LoVo (cell line): ENCODE measurements around the gene SHFL.

Experiments used
- DNase-seq: peaks from one replicate; pipeline ENCODE4 v3.0.0-alpha.2; 2016; ENCODE audit warnings: low spot score

Gene SHFL

GRCh38 chr19:10085641-10086590 lies at the start of gene SHFL:
SHFL (plus strand) TSS chr19:10086317; CDS start chr19:10086428, 111 bp downstream.
- DNase-seq = peak; percentile 75

- peak; percentile 70 for DNase-seq
These were observed 49.5 kb upstream of the SHFL start for GRCh38 chr19:10036601-10037071.

GRCh38 chr19:10037367-10037766 lies 48.8 kb upstream of the SHFL start:
- no peak for DNase-seq

- DNase-seq = peak; percentile 18
These were observed 48.3 kb upstream of the SHFL start for GRCh38 chr19:10037809-10038208.

- DNase-seq = no peak
These were observed 42.7 kb upstream of the SHFL start for GRCh38 chr19:10043286-10043927.

- DNase-seq = no peak
These were observed 41.7 kb upstream of the SHFL start for GRCh38 chr19:10044390-10044789.

GRCh38 chr19:10045371-10045770 lies 40.7 kb upstream of the SHFL start:
- DNase-seq = no peak

GRCh38 chr19:10049626-10050025 lies 36.5 kb upstream of the SHFL start:
- no peak for DNase-seq

GRCh38 chr19:10052602-10053360 lies 33.3 kb upstream of the SHFL start:
- DNase-seq = no peak

GRCh38 chr19:10061717-10062310 lies 24.3 kb upstream of the SHFL start:
- DNase-seq = no peak

GRCh38 chr19:10068205-10068604 lies 17.9 kb upstream of the SHFL start:
- DNase-seq = no peak

- DNase-seq = no peak
These were observed 17.1 kb upstream of the SHFL start for GRCh38 chr19:10069046-10069445.

- DNase-seq = no peak
These were observed 15.2 kb upstream of the SHFL start for GRCh38 chr19:10070730-10071446.

- peak; percentile 62 for DNase-seq
These were observed 12.0 kb upstream of the SHFL start for GRCh38 chr19:10074153-10074552.

GRCh38 chr19:10076535-10076934 lies 9.6 kb upstream of the SHFL start:
- DNase-seq = no peak

- no peak for DNase-seq
These were observed 7.8 kb upstream of the SHFL start for GRCh38 chr19:10078329-10078728.

GRCh38 chr19:10079031-10079453 lies 7.1 kb upstream of the SHFL start:
- no peak for DNase-seq

- DNase-seq = no peak
These were observed 2.2 kb upstream of the SHFL start for GRCh38 chr19:10083911-10084310.

- DNase-seq = no peak
These were observed 1.3 kb upstream of the SHFL start for GRCh38 chr19:10084803-10085202.

GRCh38 chr19:10086591-10087192 lies 575 bp downstream of the SHFL start:
- no peak for DNase-seq
